ENCODE results near the gene LRRC57.

The LRRC57 gene

GRCh38 chr15:42548249-42549031, at the start of gene LRRC57, which contains the start of gene HAUS2:
Gene LRRC57, minus strand, starts transcription at chr15:42548793. Its CDS starts 359 bp downstream, at chr15:42548434.
Gene HAUS2, plus strand, starts transcription at chr15:42548838. Its CDS starts 35 bp downstream, at chr15:42548873.
- peak within 1 kb of the TSS; percentile 81 for H3K4me3 ChIP-seq (ENCODE audit: low read depth, low read length)
- peak; percentile 82 for DNase-seq (ENCODE audit: low read depth, low spot score)
- no peak for TF ChIP-seq CTCF (IDR thresholded peaks at IDR 0.05; ENCODE audit: low read depth, low read length)
- in situ Hi-C loops (cut with HindIII; ENCODE audit: low sequenced_read_pairs), result no loop called here

- TF ChIP-seq CTCF (IDR thresholded peaks at IDR 0.05; ENCODE audit: low read depth, low read length), result no peak
- in situ Hi-C loops (cut with HindIII; ENCODE audit: low sequenced_read_pairs), result no loop called here
- no peak for DNase-seq (ENCODE audit: low read depth, low spot score)
- H3K4me3 ChIP-seq (ENCODE audit: low read depth, low read length), result no peak overlapping the region
These were observed 47.1 kb upstream of the LRRC57 start for GRCh38 chr15:42595626-42596240.

- TF ChIP-seq CTCF (IDR thresholded peaks at IDR 0.05; ENCODE audit: low read depth, low read length), result no peak
- H3K4me3 ChIP-seq (ENCODE audit: low read depth, low read length), result no peak overlapping the region
- in situ Hi-C loops (cut with HindIII; ENCODE audit: low sequenced_read_pairs), result no loop called here
- no peak for DNase-seq (ENCODE audit: low read depth, low spot score)
These were observed 45.5 kb upstream of the LRRC57 start for GRCh38 chr15:42594095-42594494.

GRCh38 chr15:42593143-42593542, 44.5 kb upstream of the LRRC57 start:
- TF ChIP-seq CTCF (IDR thresholded peaks at IDR 0.05; ENCODE audit: low read depth, low read length), result no peak
- H3K4me3 ChIP-seq (ENCODE audit: low read depth, low read length), result no peak overlapping the region
- in situ Hi-C loops (cut with HindIII; ENCODE audit: low sequenced_read_pairs), result no loop called here
- no peak for DNase-seq (ENCODE audit: low read depth, low spot score)

- in situ Hi-C loops (cut with HindIII; ENCODE audit: low sequenced_read_pairs), result no loop called here
- TF ChIP-seq CTCF (IDR thresholded peaks at IDR 0.05; ENCODE audit: low read depth, low read length), result no peak
- H3K4me3 ChIP-seq (ENCODE audit: low read depth, low read length), result no peak overlapping the region
- DNase-seq (ENCODE audit: low read depth, low spot score), result no peak
These were observed 44.1 kb upstream of the LRRC57 start for GRCh38 chr15:42592716-42593115.

GRCh38 chr15:42591238-42591934, 42.8 kb upstream of the LRRC57 start:
- peak; percentile 31 for TF ChIP-seq CTCF (IDR thresholded peaks at IDR 0.05; ENCODE audit: low read depth, low read length)
- in situ Hi-C loops (cut with HindIII; ENCODE audit: low sequenced_read_pairs), result no loop called here
- peak; percentile 67 for DNase-seq (ENCODE audit: low read depth, low spot score)
- no peak overlapping the region for H3K4me3 ChIP-seq (ENCODE audit: low read depth, low read length)

All from astrocyte of the spinal cord (primary cell).